ENCODE results near the gene PLEKHG4B.

Gene PLEKHG4B

GRCh38 chr5:172421-172820 is 80.5 kb downstream of the PLEKHG4B start:
- no peak for DNase-seq

- DNase-seq, result no peak
These were observed 80.9 kb downstream of the PLEKHG4B start for GRCh38 chr5:172841-173251.

DNA sequence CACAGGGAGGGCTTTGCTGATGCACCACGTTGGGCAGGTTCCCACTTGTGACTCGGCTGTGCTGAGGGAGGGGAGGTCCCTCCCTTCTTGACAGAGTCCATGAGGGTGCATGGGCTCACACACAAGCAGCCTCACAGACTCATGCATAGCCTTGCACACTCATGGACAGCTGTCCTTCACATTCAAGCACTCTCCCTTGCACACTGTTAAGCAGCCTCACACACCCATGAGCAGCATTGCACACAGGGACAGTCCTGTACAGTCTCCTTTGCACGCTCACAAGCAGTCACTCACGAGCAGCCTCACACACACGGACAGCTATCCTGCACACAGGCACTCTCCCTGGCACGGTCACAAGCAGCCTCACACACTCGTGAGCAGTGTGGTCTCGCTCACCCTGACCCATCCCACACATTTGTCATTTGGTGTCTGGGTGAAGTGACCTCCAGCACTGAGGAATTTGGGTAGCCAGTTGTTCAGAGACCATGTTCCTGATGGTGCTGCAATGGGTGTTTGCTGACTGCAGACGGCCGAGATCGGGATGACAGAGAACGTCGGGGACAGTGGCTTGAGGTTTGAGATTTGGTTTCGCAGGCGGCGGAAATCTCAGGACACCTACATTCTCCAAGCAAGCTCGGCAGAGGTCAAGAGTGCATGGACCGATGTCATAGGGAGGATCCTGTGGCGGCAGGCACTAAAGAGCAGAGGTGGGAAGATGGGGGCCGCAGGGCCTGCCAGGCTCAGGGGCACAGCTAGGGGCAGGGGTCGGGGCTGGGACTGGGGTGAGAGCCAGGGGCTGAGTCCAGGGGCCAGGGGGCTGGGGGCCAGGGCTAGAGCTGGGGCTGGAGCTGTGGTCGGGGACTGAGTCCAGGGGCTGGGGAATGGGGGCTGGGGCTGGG is 81.7 kb downstream of the PLEKHG4B start:
- no peak for DNase-seq

DNA sequence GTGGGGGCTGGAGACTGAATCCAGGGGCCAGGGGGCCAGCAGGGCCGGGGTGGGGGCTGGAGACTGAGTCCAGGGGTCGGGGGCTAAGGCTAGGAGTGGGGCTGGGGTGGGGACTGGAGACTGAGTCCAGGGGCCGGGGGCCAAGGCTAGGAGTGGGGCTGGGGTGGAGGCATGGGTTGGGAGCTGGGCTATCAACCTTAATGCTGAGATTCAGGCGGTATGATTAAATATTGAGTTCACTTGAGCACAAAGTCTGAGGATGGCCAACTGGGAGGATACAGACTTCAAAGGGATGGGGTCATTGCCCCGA is 82.3 kb downstream of the PLEKHG4B start:
- DNase-seq, result no peak

- DNase-seq, result no peak
These were observed 83.0 kb downstream of the PLEKHG4B start for GRCh38 chr5:174876-175465.

DNA sequence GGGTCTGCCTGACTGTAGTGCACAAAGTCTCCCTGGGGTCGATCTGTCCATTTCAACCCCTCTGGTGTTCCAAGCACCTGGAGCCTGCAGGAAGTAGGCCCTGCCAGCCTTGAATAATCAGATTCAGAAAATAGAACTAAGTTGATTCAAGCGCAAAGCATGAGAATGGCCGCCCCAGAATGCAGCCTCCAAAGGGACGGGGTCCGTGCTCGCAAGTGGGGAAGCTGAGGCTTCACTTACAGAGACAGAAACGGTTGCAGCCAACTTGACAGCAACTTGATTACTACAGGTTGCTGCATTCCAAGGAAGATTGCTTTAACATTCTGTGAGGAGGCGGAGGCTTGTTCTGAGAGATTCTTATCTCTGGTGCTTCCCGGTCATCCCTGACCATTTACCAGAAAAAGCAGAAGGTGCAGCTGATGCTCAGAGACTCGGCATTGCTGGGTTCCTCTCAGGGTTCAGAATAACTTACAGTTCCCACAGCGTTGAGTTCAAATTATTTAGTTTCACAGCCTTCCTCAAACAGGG is 84.4 kb downstream of the PLEKHG4B start:
- DNase-seq, result no peak

DNA sequence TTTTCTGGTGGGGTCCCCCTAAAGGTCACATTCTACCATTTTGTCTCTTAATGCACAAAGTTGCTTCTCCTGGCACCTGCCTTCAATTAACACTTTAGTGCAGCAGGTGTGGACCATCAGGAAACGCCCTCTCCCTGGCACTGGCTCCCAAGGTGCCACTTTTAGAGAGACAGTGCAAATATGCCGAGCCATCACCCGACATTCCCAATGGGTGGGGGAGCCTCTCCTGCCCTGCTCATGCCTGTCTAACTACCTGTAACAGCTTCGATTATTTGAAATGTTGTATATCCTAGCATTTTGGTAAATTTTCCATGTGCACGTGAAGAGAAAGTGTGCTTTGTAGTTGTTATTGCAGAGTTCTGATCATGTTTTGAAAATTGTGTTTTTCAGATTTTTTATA is 86.1 kb downstream of the PLEKHG4B start:
- no peak for DNase-seq

- DNase-seq, result no peak
These were observed 87.4 kb downstream of the PLEKHG4B start for GRCh38 chr5:179401-179800.

DNA sequence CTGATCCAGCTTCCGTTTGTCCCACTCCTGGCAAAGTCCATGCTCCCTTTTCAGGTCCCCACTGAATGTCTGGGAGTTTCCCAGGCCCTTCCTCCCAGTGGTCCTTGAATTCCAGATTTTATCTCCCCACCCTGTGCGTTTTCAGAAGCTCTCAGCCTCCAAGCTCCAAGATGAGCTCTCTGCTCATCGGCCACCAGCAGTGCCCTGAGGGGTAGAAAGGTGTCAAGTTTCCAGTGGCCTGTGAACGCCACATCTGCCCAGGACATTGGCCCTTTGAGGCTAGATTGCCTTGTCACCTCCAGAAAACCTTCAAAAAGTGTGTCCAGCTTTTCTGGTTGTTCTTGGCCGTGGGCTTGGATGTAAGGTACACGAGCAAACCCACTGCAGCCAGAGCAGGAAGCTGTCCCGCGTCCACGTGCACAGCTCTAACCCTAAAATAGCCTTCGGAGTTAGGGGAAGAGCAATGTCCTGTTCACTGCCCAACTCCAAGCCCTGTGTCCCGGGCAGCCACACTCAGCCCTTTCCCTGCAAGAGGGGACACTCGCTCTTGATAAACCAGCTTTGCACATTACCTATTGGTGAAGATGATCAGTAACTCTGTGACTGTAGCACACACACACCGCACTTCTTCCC is 88.4 kb downstream of the PLEKHG4B start:
- no peak for DNase-seq

DNA sequence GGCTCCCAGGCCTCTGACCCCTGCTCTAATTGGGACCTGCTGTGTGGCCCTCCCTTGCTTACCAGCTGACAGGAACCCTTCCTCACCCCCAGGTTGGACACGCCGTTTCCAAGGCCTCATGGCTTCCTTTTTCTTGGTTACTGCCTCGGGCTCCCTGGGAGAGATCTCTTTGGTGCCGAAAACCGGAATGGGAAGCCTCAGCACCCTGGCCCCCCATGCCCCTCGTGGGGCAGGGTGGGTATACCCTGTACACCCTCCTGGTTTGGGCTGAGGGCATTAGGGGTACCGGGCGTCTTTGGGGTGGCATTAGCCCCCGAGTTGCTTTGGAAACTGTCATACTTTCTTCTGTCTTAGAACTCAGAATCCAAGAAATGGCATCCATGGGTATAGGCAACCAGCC is 89.2 kb downstream of the PLEKHG4B start:
- DNase-seq, result no peak

GRCh38 chr5:181566-181965 is 89.6 kb downstream of the PLEKHG4B start:
- no peak for DNase-seq

DNA sequence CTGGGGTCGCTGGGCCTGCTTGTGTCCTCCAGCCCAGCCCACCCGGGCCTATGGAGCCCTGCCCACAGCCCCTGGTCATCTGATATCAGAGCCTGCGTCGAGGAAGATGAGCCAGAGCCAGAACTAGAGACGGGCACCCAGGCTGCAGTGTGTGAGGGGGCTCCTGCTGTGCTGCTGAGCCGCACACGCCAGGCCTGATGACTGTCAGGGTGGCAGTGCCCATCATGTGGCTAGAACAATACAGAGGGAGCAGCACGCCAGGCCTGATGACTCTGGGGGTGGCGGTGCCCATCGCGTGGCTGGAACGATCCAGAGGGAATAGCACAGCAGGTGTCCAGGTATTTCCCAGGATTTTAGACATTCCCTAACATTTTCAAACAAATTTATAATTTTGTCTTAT is 90.2 kb downstream of the PLEKHG4B start:
- no peak for DNase-seq

DNA sequence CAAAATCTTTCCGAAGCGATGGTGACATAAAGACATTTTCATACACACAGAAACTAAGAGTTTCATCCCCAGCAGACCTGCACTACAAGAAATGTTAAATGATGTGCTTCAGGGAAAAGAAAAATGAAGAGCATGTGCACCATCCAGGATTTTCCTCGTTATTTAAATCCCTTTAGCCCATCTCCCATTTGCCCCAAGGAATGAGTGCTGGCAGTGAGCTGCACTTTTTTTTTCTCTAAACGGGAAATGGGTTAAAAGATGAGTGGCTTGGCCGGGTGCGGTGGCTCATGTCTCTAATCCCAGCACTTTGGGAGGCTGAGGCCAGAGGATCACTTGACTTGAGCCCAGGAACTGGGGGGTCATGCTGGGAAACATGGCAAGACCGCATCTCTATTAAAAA is 92.5 kb downstream of the PLEKHG4B start:
- DNase-seq, result no peak

DNA sequence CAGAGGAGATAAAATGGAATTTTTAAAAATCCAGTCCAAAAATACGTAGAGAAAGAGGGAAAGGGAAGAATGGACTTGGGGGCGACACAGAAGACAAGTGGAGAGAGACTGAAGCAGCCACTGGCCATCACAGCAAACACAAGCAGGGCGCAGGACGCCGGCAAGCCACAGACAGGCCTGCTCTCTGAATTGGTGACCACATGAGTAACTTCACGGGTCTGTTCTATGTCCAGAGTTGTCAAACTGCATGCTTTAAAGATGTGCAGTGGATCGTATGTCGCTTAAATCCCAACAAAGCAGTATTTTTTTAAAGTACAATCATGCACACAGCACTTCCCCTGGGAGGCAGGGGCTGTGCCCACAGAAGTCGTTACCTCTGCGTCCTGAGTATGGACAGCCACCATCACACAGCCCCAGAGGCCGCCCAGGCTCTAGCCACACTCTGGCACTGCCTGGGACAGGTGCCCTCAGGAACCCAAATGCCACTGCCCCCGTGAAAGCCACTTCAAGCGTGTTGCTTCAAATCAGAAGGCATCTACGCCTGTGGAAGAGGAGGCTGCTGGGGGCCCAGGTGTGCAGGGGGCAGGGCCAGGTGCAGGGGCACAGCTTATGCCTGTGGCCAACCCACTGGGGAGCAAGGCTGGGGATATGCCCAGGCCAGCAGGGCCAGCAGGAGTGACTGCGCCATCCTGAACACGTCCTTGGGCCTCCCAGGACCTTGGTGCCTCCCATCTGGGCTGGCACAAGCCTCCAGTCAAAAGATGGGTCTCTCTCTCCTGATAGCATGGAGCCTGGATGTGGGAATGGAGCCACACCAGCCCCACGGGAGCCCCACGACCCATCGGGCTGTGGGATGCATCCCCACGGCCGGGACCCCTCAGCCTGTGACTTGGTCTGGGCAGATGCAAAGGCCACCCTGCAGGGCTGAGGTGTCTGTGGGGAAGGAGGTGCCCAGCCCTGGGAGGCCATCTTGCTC is 93.4 kb downstream of the PLEKHG4B start:
- DNase-seq, result no peak

DNA sequence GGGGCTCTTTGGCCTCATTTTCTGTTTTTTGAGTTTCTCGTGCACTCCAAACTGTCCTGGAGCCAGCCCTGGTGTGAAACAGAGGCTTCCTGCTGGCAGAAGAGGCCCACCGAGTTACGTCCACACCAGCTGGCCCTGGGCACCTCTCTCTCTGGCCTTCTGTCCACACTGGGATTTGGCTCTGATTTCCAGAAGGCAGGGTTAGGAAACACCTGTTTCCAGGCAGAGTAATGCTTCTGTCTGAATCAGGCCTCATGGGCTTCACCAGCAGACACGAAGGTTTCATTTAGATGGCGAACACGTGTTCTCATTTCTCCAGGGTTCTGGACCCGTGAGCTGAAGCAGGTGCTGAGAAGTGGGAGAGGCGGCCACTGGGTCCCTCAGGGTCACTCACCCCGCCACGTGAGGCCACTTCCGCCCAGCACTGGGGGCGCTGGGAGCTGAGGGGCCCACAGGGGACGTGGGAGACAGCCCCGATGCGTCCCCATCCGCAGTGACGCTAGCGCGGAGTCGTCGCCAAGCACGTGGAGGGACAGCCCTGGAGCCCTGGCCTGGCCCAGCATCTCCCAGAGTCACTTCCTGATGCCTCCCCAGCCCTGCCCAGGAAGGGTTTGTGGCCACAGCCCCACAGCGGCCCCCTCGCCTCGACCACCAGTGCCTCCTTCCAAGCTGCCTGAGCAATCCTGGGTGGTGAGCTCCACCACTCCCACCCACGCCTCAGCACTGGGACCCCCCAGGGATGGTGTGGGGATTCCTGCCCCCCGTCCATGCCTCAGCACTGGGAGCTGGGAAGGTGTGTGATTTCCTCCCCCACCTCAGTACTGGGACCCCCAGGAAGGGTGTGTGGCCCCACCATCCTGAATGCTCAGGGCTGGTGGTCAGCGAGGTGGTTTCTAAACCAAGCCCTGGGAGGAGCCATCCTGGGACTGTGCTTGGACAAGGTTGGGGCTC is 94.4 kb downstream of the PLEKHG4B start:
- no peak for DNase-seq

DNA sequence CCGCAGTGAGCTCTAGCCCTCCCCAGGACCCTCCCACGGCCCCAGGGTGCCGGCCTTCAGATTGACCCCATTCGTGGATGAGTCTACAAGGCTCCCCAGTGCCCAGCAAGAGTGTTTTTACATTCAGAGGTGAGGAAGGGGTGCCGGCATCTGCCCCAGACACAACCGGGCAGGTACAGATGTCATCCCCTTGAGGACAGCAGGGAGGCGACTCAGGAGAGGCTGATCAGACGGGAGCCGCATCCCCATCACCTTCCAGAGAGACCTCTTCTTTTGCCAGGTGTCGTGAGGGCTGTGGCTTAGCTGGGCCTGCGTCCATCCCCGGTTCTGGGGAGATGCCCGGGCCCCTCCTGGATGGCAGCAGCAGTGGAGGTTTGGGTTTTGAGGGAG is 95.1 kb downstream of the PLEKHG4B start:
- DNase-seq, result no peak

- DNase-seq, result no peak
These were observed 95.9 kb downstream of the PLEKHG4B start for GRCh38 chr5:187617-188451.

DNA sequence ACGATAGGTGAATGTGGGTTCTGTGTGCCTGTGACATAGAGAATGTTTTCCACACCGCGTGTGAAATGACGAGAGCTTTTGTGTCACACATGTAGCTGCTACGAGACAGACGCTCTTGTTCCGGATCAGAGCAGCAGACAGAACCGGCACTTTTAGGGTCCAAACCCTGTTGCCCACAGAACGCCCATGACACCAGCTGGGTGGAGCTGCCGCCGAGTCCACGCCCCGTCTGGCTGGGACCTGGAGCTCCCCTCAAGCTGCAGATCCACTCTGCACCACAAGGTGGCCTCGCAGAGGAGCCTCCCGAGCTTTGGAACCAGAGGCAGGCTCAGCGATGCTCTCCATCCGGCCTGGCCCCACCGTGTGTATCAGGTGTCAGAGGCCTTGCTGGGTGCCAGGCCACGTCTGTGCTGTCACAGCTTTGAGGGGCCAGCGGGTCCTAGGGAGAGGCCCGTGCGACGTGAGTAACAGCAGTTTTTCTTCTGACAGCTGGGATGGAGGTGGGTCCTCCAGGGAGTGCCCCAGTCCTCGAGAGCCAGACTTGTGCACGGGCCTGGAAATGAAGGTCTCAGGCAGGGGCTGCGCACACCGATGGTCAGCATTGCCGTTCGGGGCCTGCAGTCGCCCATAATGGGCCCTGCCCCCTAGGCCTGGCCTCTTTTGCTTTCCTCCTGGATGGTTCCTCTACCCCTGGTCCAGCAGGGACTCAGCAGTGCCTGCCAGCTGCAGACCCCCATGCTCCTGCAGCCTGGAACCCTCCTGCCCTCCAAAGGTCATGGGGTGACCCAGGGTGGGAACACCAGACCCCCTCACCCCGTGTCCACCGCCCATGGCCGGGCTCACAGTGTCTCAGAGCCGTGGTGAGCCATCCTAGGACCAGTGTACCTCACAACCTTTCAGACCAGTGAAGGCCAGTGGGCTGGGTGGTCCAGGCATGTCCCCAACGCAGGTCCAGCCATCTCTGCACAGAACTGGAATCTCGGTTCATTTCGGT is 96.8 kb downstream of the PLEKHG4B start:
- DNase-seq, result peak; percentile 87

GRCh38 chr5:189486-189885 is 97.5 kb downstream of the PLEKHG4B start:
- DNase-seq, result no peak

All from NCI-H1092 (cell line).